Loucy (cell line): ENCODE results near the gene LOXHD1.

Source experiments
- H2AFZ ChIP-seq: fragments of 200-600 bp; sonication (generic); 2 replicates; pipeline ENCODE4 v1.6.0; 2016; ENCODE audit warnings: antibody characterized with exemption, mild to moderate bottlenecking, low read length, moderate library complexity
- H3F3A ChIP-seq: fragments of 200-600 bp; 2 replicates; pipeline ENCODE4 v1.6.0; 2016; ENCODE audit warnings: antibody characterized with exemption, low read depth, mild to moderate bottlenecking
- H3K27me3 ChIP-seq: fragments of 200-600 bp; sonication (generic); 2 replicates; pipeline ENCODE4 v1.6.1; 2014; ENCODE audit warnings: low read length, mild to moderate bottlenecking; ENCODE audit not compliant: insufficient read depth, poor library complexity, severe bottlenecking
- H3K36me3 ChIP-seq: fragments of 200-600 bp; sonication (generic); 2 replicates; pipeline ENCODE4 v1.6.1; 2016; ENCODE audit warnings: low read length; ENCODE audit not compliant: insufficient read depth
- H3K4me1 ChIP-seq: fragments of 200-600 bp; sonication (generic); 2 replicates; pipeline ENCODE4 v1.5.1; 2014; ENCODE audit warnings: low read length, mild to moderate bottlenecking; ENCODE audit not compliant: insufficient read depth, poor library complexity, severe bottlenecking
- H3K4me2 ChIP-seq: fragments of 200-600 bp; sonication (generic); 2 replicates; pipeline ENCODE4 v1.6.0; 2014; ENCODE audit warnings: antibody characterized with exemption, low read length, low read depth, mild to moderate bottlenecking; ENCODE audit not compliant: poor library complexity, severe bottlenecking
- H3K4me3 ChIP-seq: fragments of 200-600 bp; sonication (generic); 2 replicates; pipeline ENCODE4 v1.5.1; 2014; ENCODE audit warnings: low read length, mild to moderate bottlenecking, mixed read lengths; ENCODE audit not compliant: poor library complexity, severe bottlenecking
- H3K79me2 ChIP-seq: fragments of 200-600 bp; sonication (generic); 2 replicates; pipeline ENCODE4 v1.6.1; 2014; ENCODE audit warnings: low read length; ENCODE audit not compliant: insufficient read depth
- H3K9ac ChIP-seq: fragments of 200-600 bp; sonication (generic); 2 replicates; pipeline ENCODE4 v1.6.0; 2014; ENCODE audit warnings: mild to moderate bottlenecking, low read depth, low read length, moderate library complexity; ENCODE audit not compliant: poor library complexity, severe bottlenecking
- H3K9me2 ChIP-seq: fragments of 200-600 bp; sonication (generic); replicated peaks from 2 replicates; pipeline ENCODE4 v1.6.1; 2016; ENCODE audit warnings: low read depth, low read length, mixed read lengths
- H3K9me3 ChIP-seq: fragments of 200-600 bp; sonication (generic); 2 replicates; pipeline ENCODE4 v1.6.1; 2014; ENCODE audit warnings: mild to moderate bottlenecking, antibody characterized with exemption, low read length, low read depth; ENCODE audit not compliant: insufficient read depth
- H4K20me1 ChIP-seq: fragments of 200-600 bp; sonication (generic); 2 replicates; pipeline ENCODE4 v1.6.0; 2014; ENCODE audit warnings: antibody characterized with exemption, low read length, mild to moderate bottlenecking; ENCODE audit not compliant: insufficient read depth, poor library complexity, severe bottlenecking
- CTCF ChIP-seq: fragments of 200-600 bp; sonication (generic); conservative IDR thresholded peaks from 2 replicates; pipeline ENCODE4 v1.5.1; 2014; ENCODE audit warnings: mild to moderate bottlenecking, antibody characterized with exemption, low read length
- EZH2phosphoT487 ChIP-seq: fragments of 200-600 bp; IDR thresholded peaks from 2 replicates; pipeline ENCODE4 v1.6.1; 2018; ENCODE audit warnings: antibody characterized with exemption, mild to moderate bottlenecking, moderate library complexity, borderline replicate concordance

LOXHD1 gene

GRCh38 chr18:46433121-46433826 lies 223.7 kb downstream of the LOXHD1 start:
- H3K27me3 ChIP-seq = no peaks in the 10 kb centered on the region
- no peaks in the 10 kb centered on the region for H3K4me1 ChIP-seq
- no peak overlapping the region for H3K9ac ChIP-seq
- no peaks in the 10 kb centered on the region for H3F3A ChIP-seq
- no peak overlapping the region for H3K4me3 ChIP-seq
- H3K36me3 ChIP-seq = no peaks in the 10 kb centered on the region
- H4K20me1 ChIP-seq = no peaks in the 10 kb centered on the region
- H3K4me2 ChIP-seq = no peak overlapping the region
- TF ChIP-seq EZH2phosphoT487 (no peak), CTCF (no peak)
- no peaks in the 10 kb centered on the region for H3K79me2 ChIP-seq
- no peak overlapping the region for H2AFZ ChIP-seq
- no peaks in the 10 kb centered on the region for H3K9me3 ChIP-seq
- no peaks in the 10 kb centered on the region for H3K9me2 ChIP-seq

DNA sequence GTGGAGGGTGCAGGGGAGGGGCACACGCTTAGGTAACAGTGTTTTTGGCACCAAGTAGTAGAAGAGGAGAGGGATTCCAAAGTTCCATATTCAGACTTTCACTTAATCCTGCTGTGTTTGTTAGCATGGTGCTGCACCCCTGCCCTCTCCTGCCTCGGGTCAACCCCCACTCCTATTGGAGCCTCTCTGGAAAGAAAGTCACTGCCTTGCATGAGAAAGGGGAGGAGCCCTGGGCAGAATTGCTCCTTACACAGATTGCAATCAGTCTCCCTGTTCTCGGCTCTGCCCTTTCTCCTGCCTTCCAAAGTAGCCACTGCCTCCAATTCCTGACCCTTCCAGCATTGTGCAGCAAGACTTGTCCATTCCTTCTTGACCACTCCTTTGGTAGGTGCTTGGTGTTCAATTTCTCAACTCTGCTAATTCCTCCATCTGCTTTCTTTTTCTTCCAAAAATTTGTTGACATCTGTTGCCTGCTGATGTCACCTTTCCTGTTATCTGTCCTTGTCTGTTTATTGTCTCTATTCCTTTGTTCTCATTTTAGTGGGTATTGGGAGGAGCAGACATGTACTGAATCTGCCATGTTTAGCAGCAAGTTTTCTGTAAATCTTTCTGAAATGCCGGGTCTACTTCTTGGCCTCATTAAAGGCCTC lies 225.4 kb downstream of the LOXHD1 start:
- no peak overlapping the region for H3K4me2 ChIP-seq
- H3K9me2 ChIP-seq = no peaks in the 10 kb centered on the region
- H3K79me2 ChIP-seq = no peaks in the 10 kb centered on the region

DNA sequence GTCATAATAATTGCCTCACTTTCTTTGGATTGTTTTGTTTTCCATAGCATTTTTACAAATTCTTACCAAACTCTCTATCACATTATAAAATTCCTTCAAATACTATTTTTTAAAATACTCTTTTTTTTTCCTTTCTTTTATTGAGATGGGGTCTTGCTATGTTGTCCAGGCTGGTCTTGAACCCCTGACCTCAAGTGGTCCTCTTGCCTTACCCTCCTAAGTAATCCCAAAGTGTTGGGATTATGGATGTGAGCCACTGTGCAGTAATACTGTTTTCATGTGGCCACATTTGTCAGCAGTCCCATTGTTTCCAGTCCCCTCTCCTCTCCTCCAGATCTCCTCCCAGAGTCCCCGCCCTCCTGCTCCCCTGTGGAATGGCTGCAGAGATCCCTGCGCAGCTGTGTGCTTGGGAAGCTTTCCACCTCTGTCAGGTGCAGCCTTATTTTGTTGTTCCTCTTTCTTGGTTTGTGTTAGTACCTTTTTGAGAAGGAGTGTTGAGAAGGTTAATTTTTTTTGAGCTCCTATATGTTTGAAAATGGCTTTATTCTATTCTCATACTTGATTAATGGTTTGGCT lies 227.3 kb downstream of the LOXHD1 start:
- Histone ChIP-seq H3K9me3 (no peaks in the 10 kb centered on the region), H3K4me3 (no peak overlapping the region), H3K9me2 (no peaks in the 10 kb centered on the region), H3K27me3 (no peaks in the 10 kb centered on the region), H2AFZ (no peak overlapping the region), H4K20me1 (no peaks in the 10 kb centered on the region), H3K9ac (no peak overlapping the region), H3K79me2 (no peaks in the 10 kb centered on the region), H3K36me3 (no peaks in the 10 kb centered on the region), H3K4me2 (no peak overlapping the region), H3F3A (no peaks in the 10 kb centered on the region), H3K4me1 (no peaks in the 10 kb centered on the region)
- no peak for TF ChIP-seq CTCF
- TF ChIP-seq EZH2phosphoT487 = no peak

More for the DNA sequence above, 225.4 kb downstream of the LOXHD1 start:
- Histone ChIP-seq H2AFZ (peak overlapping the region; percentile 23; the same call in 1 of the 2 replicates), H3K36me3 (no peaks in the 10 kb centered on the region), H3K27me3 (no peaks in the 10 kb centered on the region), H3K9me3 (no peaks in the 10 kb centered on the region), H3K4me1 (no peaks in the 10 kb centered on the region), H3K9ac (no peak overlapping the region), H3K4me3 (no peak overlapping the region), H4K20me1 (no peaks in the 10 kb centered on the region), H3F3A (no peaks in the 10 kb centered on the region)
- TF ChIP-seq EZH2phosphoT487 (no peak), CTCF (no peak)
